HCT116 (cell line): ENCODE data around the gene PSTPIP1. TPM values are rescaled to one million over a fixed set of nuclear protein-coding genes. Genes with fewer than 3 reads are reported as not detected.
A peak's percentile ranks its signal among the peaks of the same experiment; 100 is the strongest.

Source experiments
- ATAC-seq: fragments of 200-7000 bp; cut with Tn5 transposase; 2 replicates; pipeline ENCODE4 v1.9.1; 2020; ENCODE audit warnings: mild to moderate bottlenecking, moderate library complexity
- BruUV-seq: library from RNA; stranded (reverse); fragments of 400-500 nt; replicated peaks from 2 replicates; lab custom pipeline; 2021; lab: Mats Ljungman, UMichigan
- CTCF ChIA-PET: fragments of 300-600 bp; sonication (Branson Sonifier 250); formaldehyde crosslinking; loops from one replicate; lab custom pipeline; 2021; ENCODE audit warnings: antibody characterized with exemption; lab: Charles Lee
- POLR2A ChIA-PET: fragments of 300-600, 350-600 bp; sonication (Branson Sonifier 250); formaldehyde crosslinking; loops from one replicate; lab custom pipeline; 2021; ENCODE audit warnings: antibody characterized with exemption; lab: Charles Lee
- RAD21 ChIA-PET, 2 experiments: fragments of 300-600 bp; sonication (Branson Sonifier 250); formaldehyde crosslinking; loops; one replicate each; lab custom pipeline; 2023; ENCODE audit warnings: low total read pairs in 2 of 2; ENCODE audit not compliant: uncharacterized antibody in 2 of 2, unreplicated experiment in 2 of 2, low non-redundant PET in 1 of 2; lab: Charles Lee
- DNase-seq: peaks from one replicate; pipeline ENCODE4 v3.0.0-alpha.2; 2010; ENCODE audit warnings: low read depth, low spot score
- H2AFZ ChIP-seq: fragments of 200-600 bp; shearing (Covaris generic), sonication (generic); 2 replicates; pipeline ENCODE4 v1.6.1; 2017; ENCODE audit warnings: low read depth, mixed run types, mixed read lengths, antibody characterized with exemption, low read length; ENCODE audit not compliant: poor library complexity, severe bottlenecking
- H3K27ac ChIP-seq: 2 replicates; pipeline ENCODE4 v1.5.1; 2012; ENCODE audit warnings: low read depth, low read length
- H3K27me3 ChIP-seq: fragments of 200-600 bp; sonication (generic); 2 replicates; pipeline ENCODE4 v1.6.1; 2016; ENCODE audit warnings: mixed run types, low read length, mixed read lengths; ENCODE audit not compliant: insufficient read depth
- H3K36me3 ChIP-seq, 2 experiments: fragments of 200-500 bp in 1 of 2; fragments of 200-600 bp in 1 of 2; sonication (Bioruptor generic) in 1 of 2; sonication (generic) in 1 of 2; 2 replicates each; pipeline versions ENCODE4 v1.5.1 to v1.6.1; 2014 to 2016; ENCODE audit warnings: low read length in 2 of 2, inconsistent platforms in 1 of 2, mixed read lengths in 1 of 2, mixed run types in 1 of 2; ENCODE audit not compliant: insufficient read depth in 2 of 2, control insufficient read depth in 1 of 2
- H3K4me1 ChIP-seq, 2 experiments: fragments of 200-600 bp in 1 of 2; sonication (generic) in 1 of 2; 2 replicates each; pipeline versions ENCODE4 v1.5.1 to v1.6.1; 2012 to 2017; ENCODE audit warnings: low read length in 2 of 2, inconsistent platforms in 1 of 2, mild to moderate bottlenecking in 1 of 2, mixed read lengths in 1 of 2, mixed run types in 1 of 2, moderate library complexity in 1 of 2; ENCODE audit not compliant: insufficient read depth in 2 of 2, control insufficient read depth in 1 of 2
- H3K4me2 ChIP-seq: fragments of 200-600 bp; sonication (generic); 2 replicates; pipeline ENCODE4 v1.6.1; 2017; ENCODE audit warnings: mixed run types, low read length, mixed read lengths
- H3K4me3 ChIP-seq, 2 experiments: fragments of 200-600 bp in 1 of 2; sonication (generic) in 1 of 2; replicated peaks in 1 of 2; 2 replicates each; pipeline ENCODE4 v1.5.1; 2011 to 2016; ENCODE audit warnings: low read length in 2 of 2, control low read depth in 1 of 2, low read depth in 1 of 2, mild to moderate bottlenecking in 1 of 2, mixed read lengths in 1 of 2, mixed run types in 1 of 2
- H3K79me2 ChIP-seq: fragments of 200-600 bp; sonication (generic); 2 replicates; pipeline ENCODE4 v1.6.1; 2017; ENCODE audit warnings: mild to moderate bottlenecking, mixed run types, low read length, moderate library complexity, mixed read lengths; ENCODE audit not compliant: insufficient read depth
- H3K9ac ChIP-seq: fragments of 200-600 bp; sonication (generic); 2 replicates; pipeline ENCODE4 v1.6.1; 2016; ENCODE audit warnings: low read length, mixed read lengths
- H3K9me2 ChIP-seq: fragments of 200-600 bp; sonication (generic), shearing (Covaris generic); 2 replicates; pipeline ENCODE4 v1.6.1; 2017; ENCODE audit warnings: mixed run types, mild to moderate bottlenecking, moderate library complexity; ENCODE audit not compliant: insufficient read depth
- H3K9me3 ChIP-seq, 2 experiments: fragments of 200-500 bp in 1 of 2; fragments of 200-600 bp in 1 of 2; sonication (Bioruptor generic) in 1 of 2; sonication (generic) in 1 of 2; 2 replicates each; pipeline ENCODE4 v1.6.1; 2014 to 2017; ENCODE audit warnings: low read length in 2 of 2, mixed read lengths in 2 of 2, inconsistent platforms in 1 of 2, low read depth in 1 of 2, mild to moderate bottlenecking in 1 of 2, mixed run types in 1 of 2, moderate library complexity in 1 of 2; ENCODE audit not compliant: control insufficient read depth in 1 of 2, insufficient read depth in 1 of 2
- H4K20me1 ChIP-seq: fragments of 200-600 bp; sonication (generic), shearing (Covaris generic); 2 replicates; pipeline ENCODE4 v1.6.1; 2017; ENCODE audit warnings: mixed run types, mild to moderate bottlenecking, moderate library complexity; ENCODE audit not compliant: insufficient read depth
- ATF3 ChIP-seq: IDR thresholded peaks from 2 replicates; pipeline ENCODE4 v1.6.1; 2012
- CBX3 ChIP-seq: IDR thresholded peaks from 2 replicates; pipeline ENCODE4 v1.6.1; 2012; ENCODE audit warnings: low read depth
- CEBPB ChIP-seq: IDR thresholded peaks from 2 replicates; pipeline ENCODE4 v1.6.1; 2012; ENCODE audit warnings: low read depth
- EGR1 ChIP-seq: IDR thresholded peaks from 2 replicates; pipeline ENCODE4 v1.6.1; 2012; ENCODE audit warnings: low read depth
- EZH2phosphoT487 ChIP-seq: fragments of 200-600 bp; IDR thresholded peaks from 2 replicates; pipeline ENCODE4 v1.6.1; 2018; ENCODE audit warnings: antibody characterized with exemption, borderline replicate concordance
- JUND ChIP-seq: IDR thresholded peaks from 2 replicates; pipeline ENCODE4 v1.6.1; 2012
- POLR2AphosphoS5 ChIP-seq: IDR thresholded peaks from 2 replicates; pipeline ENCODE4 v1.6.1; 2011; ENCODE audit warnings: mild to moderate bottlenecking, low read depth, low read length, moderate library complexity
- SIN3A ChIP-seq: IDR thresholded peaks from 2 replicates; pipeline ENCODE4 v1.6.1; 2012; ENCODE audit warnings: low read depth
- SP1 ChIP-seq: IDR thresholded peaks from 2 replicates; pipeline ENCODE4 v1.6.1; 2012; ENCODE audit warnings: low read depth
- TCF7L2 ChIP-seq: IDR thresholded peaks from 2 replicates; pipeline ENCODE4 v1.7.0; 2011; ENCODE audit warnings: borderline replicate concordance, inconsistent platforms; ENCODE audit not compliant: insufficient read depth, insufficient read length; ENCODE audit errors: extremely low read depth
- YY1 ChIP-seq: IDR thresholded peaks from 2 replicates; pipeline ENCODE4 v1.6.1; 2011; ENCODE audit warnings: low read length, low read depth, moderate library complexity, mild to moderate bottlenecking; ENCODE audit not compliant: insufficient replicate concordance; ENCODE audit errors: extremely low read depth
- ZFX ChIP-seq: fragments of 450-650 bp; IDR thresholded peaks from 2 replicates; pipeline ENCODE4 v1.6.1; 2017
- ZNF274 ChIP-seq: fragments of 200-500 bp; sonication (Bioruptor generic); IDR thresholded peaks from 2 replicates; pipeline ENCODE4 v1.6.1; 2014; ENCODE audit warnings: mild to moderate bottlenecking, low read depth, low read length, inconsistent platforms
- intact Hi-C: fragments of 100-400 bp; cut with micrococcal nuclease; formaldehyde crosslinking; loops from 2 replicates; pipeline ENCODE4 v1.10.0; 2022
- total RNA-seq: library from RNA; stranded (reverse); gene quantifications from one replicate; pipeline ENCODE4 v1.2.1, GENCODE V29; 2021; ENCODE audit not compliant: unreplicated experiment
- TF ChIP-seq, protein P1 (sequence below), 3 experiments: fragments of 200-600 bp in 1 of 3; sonication (generic) in 1 of 3; IDR thresholded peaks in 2 of 3; conservative IDR thresholded peaks in 1 of 3; 2 replicates each; pipeline ENCODE4 v1.5.1; 2012 to 2017; ENCODE audit warnings: low read depth in 2 of 3, low read length in 2 of 3, antibody characterized with exemption in 1 of 3, borderline replicate concordance in 1 of 3, control low read depth in 1 of 3, mild to moderate bottlenecking in 1 of 3, mixed read lengths in 1 of 3, mixed run types in 1 of 3, moderate library complexity in 1 of 3; ENCODE audit not compliant: insufficient read depth in 1 of 3

PSTPIP1 gene
- total RNA-seq, 1 experiment from 2014 or later = 0.79 TPM

DNA sequence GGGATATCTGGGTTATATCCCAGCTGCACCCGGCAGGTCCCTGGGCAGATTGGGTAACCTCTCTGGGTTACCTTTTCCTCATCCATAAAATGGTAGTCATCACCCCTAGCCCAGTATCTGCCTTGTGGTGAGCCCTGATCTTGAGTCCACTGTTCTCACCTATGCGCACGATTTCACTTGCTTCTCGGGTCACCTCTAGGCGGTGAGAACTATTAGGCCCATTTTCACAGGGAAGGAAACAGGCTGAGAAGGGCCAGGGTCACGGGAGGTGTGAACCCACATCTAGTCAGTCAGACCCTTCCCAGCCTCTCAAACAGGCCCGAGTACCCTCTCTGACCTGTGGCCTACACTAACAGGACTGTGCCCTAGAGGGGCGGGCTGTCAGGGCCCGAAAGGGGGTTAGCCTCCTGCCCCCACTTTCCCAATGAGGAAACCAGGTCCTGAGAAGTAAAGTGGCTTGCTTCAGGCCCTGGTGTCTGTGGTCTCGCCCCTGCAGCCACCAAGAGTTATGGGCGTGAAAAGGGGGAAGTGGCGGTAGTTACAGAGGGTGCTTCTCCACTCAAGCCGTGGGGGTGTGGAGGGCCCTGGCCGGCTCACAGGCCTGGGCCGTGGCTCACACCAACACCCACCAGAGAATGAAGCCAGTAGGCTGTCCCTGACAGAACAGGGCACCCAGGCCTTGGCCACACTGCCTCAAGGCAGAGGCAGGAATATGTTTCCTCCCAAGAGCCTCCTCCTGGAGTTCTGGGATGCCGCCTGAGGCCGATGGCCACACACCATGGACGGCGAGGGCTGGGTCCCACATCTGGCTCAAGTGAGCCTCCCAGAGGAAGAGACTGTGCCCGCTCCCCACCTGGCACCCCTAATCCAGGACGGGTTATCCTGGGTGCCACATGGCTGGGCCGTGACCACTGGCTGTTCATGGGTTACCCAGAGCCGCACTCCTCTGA is 19.5 kb downstream of the PSTPIP1 start:
- H3K79me2 ChIP-seq = no peaks in the 10 kb centered on the region
- H2AFZ ChIP-seq = peak overlapping the region; percentile 54
- TF ChIP-seq EZH2phosphoT487 (no peak), SIN3A (no peak), ZFX (no peak), SP1 (no peak), CBX3 (no peak), ATF3 (no peak), TCF7L2 (no peak), YY1 (no peak), EGR1 (no peak), ZNF274 (no peak), CEBPB (no peak), JUND (no peak), POLR2AphosphoS5 (no peak)
- TF ChIP-seq, protein P1, sequence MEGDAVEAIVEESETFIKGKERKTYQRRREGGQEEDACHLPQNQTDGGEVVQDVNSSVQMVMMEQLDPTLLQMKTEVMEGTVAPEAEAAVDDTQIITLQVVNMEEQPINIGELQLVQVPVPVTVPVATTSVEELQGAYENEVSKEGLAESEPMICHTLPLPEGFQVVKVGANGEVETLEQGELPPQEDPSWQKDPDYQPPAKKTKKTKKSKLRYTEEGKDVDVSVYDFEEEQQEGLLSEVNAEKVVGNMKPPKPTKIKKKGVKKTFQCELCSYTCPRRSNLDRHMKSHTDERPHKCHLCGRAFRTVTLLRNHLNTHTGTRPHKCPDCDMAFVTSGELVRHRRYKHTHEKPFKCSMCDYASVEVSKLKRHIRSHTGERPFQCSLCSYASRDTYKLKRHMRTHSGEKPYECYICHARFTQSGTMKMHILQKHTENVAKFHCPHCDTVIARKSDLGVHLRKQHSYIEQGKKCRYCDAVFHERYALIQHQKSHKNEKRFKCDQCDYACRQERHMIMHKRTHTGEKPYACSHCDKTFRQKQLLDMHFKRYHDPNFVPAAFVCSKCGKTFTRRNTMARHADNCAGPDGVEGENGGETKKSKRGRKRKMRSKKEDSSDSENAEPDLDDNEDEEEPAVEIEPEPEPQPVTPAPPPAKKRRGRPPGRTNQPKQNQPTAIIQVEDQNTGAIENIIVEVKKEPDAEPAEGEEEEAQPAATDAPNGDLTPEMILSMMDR (IDR thresholded peaks at IDR 0.05 in 2 of 3, conservative IDR thresholded peaks at IDR 0.05 in 1 of 3; ENCODE audit: borderline replicate concordance in 1 of 3, insufficient read depth in 1 of 3, low read depth in 2 of 3, low read length in 2 of 3) = no peak
- H3K4me3 ChIP-seq = no peak overlapping the region
- H3K9ac ChIP-seq = no peak overlapping the region
- no peaks in the 10 kb centered on the region for H3K36me3 ChIP-seq
- POLR2A ChIA-PET = no interaction called here
- H3K9me2 ChIP-seq = no peaks in the 10 kb centered on the region
- H3K4me2 ChIP-seq = peak overlapping the region; percentile 44
- BruUV-seq = no TSS peak
- H3K27ac ChIP-seq = no peak overlapping the region
- H3K9me3 ChIP-seq = no peaks in the 10 kb centered on the region
- RAD21 ChIA-PET = no interaction called here
- CTCF ChIA-PET = interaction anchor here (1.7 kb wide), 1 partner anchor 10 kb away, joined by 8 read pairs; no protein-coding TSS in a partner anchor
- peak; percentile 52 for ATAC-seq
- DNase-seq = no peak
- H4K20me1 ChIP-seq = no peaks in the 10 kb centered on the region
- peaks cover 8 to 15% of the 10 kb centered on the region in 2 experiments for H3K4me1 ChIP-seq
- H3K27me3 ChIP-seq = no peaks in the 10 kb centered on the region
- intact Hi-C loops = no loop called here
